HL-60 (cell line): ENCODE measurements around the gene APBB2.

Source experiments
- DNase-seq, 2 experiments: peaks; one replicate each; pipeline ENCODE4 v3.0.0-alpha.2; 2010 to 2020; ENCODE audit warnings: low read depth in 1 of 2, low spot score in 1 of 2
- H3K27ac ChIP-seq: fragments of 250-450 bp; sonication (Bioruptor Pico); replicated peaks from 2 replicates; pipeline ENCODE4 v1.5.1; 2020; ENCODE audit warnings: mild to moderate bottlenecking, moderate library complexity
- H3K27me3 ChIP-seq: fragments of 250-450 bp; sonication (Bioruptor Pico); 2 replicates; pipeline ENCODE4 v1.5.1; 2021; ENCODE audit warnings: mild to moderate bottlenecking, moderate library complexity; ENCODE audit not compliant: insufficient read depth, poor library complexity, severe bottlenecking
- H3K4me3 ChIP-seq: replicated peaks from 2 replicates; pipeline ENCODE4 v1.5.1; 2011; ENCODE audit warnings: mild to moderate bottlenecking, control low read depth, low read length; ENCODE audit not compliant: insufficient read depth
- CTCF ChIP-seq: IDR thresholded peaks from one replicate; pipeline ENCODE4 v1.5.1; 2011; ENCODE audit warnings: low read length, control low read depth, inconsistent platforms; ENCODE audit not compliant: insufficient read depth
- GABPA ChIP-seq: IDR thresholded peaks from 2 replicates; pipeline ENCODE4 v1.6.1; 2012; ENCODE audit warnings: low read depth
- POLR2AphosphoS5 ChIP-seq: IDR thresholded peaks from 2 replicates; pipeline ENCODE4 v1.6.1; 2012; ENCODE audit warnings: low read depth
- REST ChIP-seq: IDR thresholded peaks from 2 replicates; pipeline ENCODE4 v1.6.1; 2012; ENCODE audit warnings: low read depth; ENCODE audit not compliant: insufficient replicate concordance
- SPI1 ChIP-seq: IDR thresholded peaks from 2 replicates; pipeline ENCODE4 v1.6.1; 2012; ENCODE audit warnings: low read depth, mild to moderate bottlenecking, borderline replicate concordance

APBB2 gene

GRCh38 chr4:41236508-41236907 lies 22.2 kb upstream of the APBB2 start:
- no peak overlapping the region for H3K27ac ChIP-seq
- no peak overlapping the region for H3K4me3 ChIP-seq
- DNase-seq = no peak
- TF ChIP-seq REST = no peak
- TF ChIP-seq GABPA = no peak
- no peak for TF ChIP-seq POLR2AphosphoS5
- no peak for TF ChIP-seq SPI1
- no peak for TF ChIP-seq CTCF
- no peaks in the 10 kb centered on the region for H3K27me3 ChIP-seq

DNA sequence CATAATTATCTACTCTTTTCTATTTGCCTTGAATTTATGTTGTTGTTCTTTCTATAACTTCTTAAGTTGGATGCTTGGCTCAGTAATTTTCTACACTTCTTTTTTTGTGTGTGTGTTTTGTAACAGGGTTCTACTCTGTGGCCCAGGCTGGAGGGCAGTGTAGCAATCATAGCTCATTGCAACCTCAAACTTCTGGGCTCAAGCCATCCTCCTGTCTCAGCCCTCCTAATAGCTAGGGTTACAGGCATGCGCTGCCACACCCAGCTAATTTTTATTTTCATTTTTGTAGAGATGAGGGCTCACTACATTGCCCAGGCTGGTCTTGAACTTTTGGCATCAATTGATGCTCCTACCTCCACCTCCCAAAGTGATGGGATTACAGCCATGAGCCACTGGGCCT lies 21.7 kb upstream of the APBB2 start:
- TF ChIP-seq REST = no peak
- TF ChIP-seq GABPA = no peak
- no peak for TF ChIP-seq CTCF
- TF ChIP-seq POLR2AphosphoS5 = no peak
- TF ChIP-seq SPI1 = no peak
- Histone ChIP-seq H3K27ac (no peak overlapping the region), H3K4me3 (no peak overlapping the region), H3K27me3 (no peaks in the 10 kb centered on the region)
- no peak for DNase-seq

DNA sequence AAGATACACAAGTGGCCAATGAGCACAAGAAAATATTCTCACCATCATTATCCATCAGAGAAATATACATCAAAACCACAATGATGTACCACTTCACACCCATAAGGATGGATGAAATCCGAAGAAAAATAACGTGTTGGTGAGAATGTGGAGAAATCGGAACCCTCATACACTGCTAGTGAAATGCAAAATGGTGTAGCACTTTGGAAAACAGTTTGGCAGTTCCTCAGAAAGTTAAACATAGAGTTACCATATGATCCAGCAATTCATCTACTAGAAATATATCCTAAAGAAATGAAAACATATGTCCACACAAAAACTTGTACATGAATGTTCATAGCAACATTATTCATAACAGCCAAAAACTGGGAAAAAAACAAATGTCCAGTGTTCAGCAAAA lies 18.5 kb upstream of the APBB2 start:
- Histone ChIP-seq H3K27me3 (no peaks in the 10 kb centered on the region), H3K4me3 (no peak overlapping the region), H3K27ac (no peak overlapping the region)
- TF ChIP-seq POLR2AphosphoS5 (no peak), GABPA (no peak), REST (no peak), SPI1 (no peak)
- no peak for DNase-seq

GRCh38 chr4:41232406-41232805 lies 18.1 kb upstream of the APBB2 start:
- Histone ChIP-seq H3K27me3 (no peaks in the 10 kb centered on the region), H3K27ac (no peak overlapping the region), H3K4me3 (no peak overlapping the region)
- TF ChIP-seq GABPA = no peak
- TF ChIP-seq POLR2AphosphoS5 = no peak
- no peak for TF ChIP-seq SPI1
- TF ChIP-seq REST = no peak
- no peak for TF ChIP-seq CTCF
- DNase-seq = no peak
